ENCODE results near the gene BAIAP2. TPM values are rescaled to one million over a fixed set of nuclear protein-coding genes. Genes with fewer than 3 reads are reported as not detected.

Gene BAIAP2
- total and polyA plus RNA-seq, 10 of the 15 experiments (the other 5 are each of a cell fraction or from before 2014, with no cell fraction given) = 0.15 to 1.2 (median 0.46) TPM; not detected in 2

GRCh38 chr17:80992948-80993624 is 41.9 kb upstream of the BAIAP2 start:
- intact Hi-C loops (cut with micrococcal nuclease; ENCODE audit: unreplicated experiment) = no loop called here
- RAD21 ChIA-PET (ENCODE audit: unreplicated experiment) = no interaction called here
- FAIRE-seq (peak; percentile 35), ATAC-seq (peak; percentile 40), DNase-seq (ENCODE audit: low read depth, low spot score) (no peak)
- no peak for TF ChIP-seq MAX (IDR thresholded peaks at IDR 0.05; ENCODE audit: low read depth, low read length)
- TF ChIP-seq POLR2AphosphoS2 (IDR thresholded peaks at IDR 0.05; ENCODE audit: low read depth, low read length) = no peak
- TF ChIP-seq SP1 (IDR thresholded peaks at IDR 0.05; ENCODE audit: low read depth, low read length) = no peak
- no peak for TF ChIP-seq RB1 (IDR thresholded peaks at IDR 0.05; ENCODE audit: borderline replicate concordance)
- no peak for TF ChIP-seq EGR1 (IDR thresholded peaks at IDR 0.05; ENCODE audit: borderline replicate concordance in 1 of 2, low read depth in 2 of 2, low read length in 2 of 2)
- TF ChIP-seq NR2C1 (IDR thresholded peaks at IDR 0.05) = no peak
- no peaks in the 10 kb centered on the region for H3K27me3 ChIP-seq (replicated peaks in 1 of 2; ENCODE audit: control insufficient read depth in 2 of 2, insufficient read depth in 2 of 2, low read length in 1 of 2)
- SMC1A ChIA-PET (ENCODE audit: uncharacterized antibody, unreplicated experiment) = no interaction called here
- H2AFZ ChIP-seq (ENCODE audit: control insufficient read depth, low read depth, low read length) = no peak overlapping the region
- no peaks in the 10 kb centered on the region for H3K9me3 ChIP-seq (replicated peaks; ENCODE audit: control insufficient read depth, insufficient read depth, low read length)
- peak overlapping the region; percentile 86 for H3K4me2 ChIP-seq (ENCODE audit: control insufficient read depth, insufficient read depth)
- in situ Hi-C loops (cut with MboI) = no loop called here
- CTCF ChIA-PET = interaction anchor here (0.7 to 1.3 kb wide), 2 partner anchors 105 to 128 kb away, joined by 3 read pairs; no protein-coding TSS in a partner anchor
- peak overlapping the region; percentile 25; the same call in 1 of the 2 replicates for H3K27ac ChIP-seq (ENCODE audit: control insufficient read depth, insufficient read depth)
- no peaks in the 10 kb centered on the region for H4K20me1 ChIP-seq (ENCODE audit: control insufficient read depth, insufficient read depth)
- 77% methylated on average over 16 of the region's 18 CpGs for WGBS (ENCODE audit: insufficient coverage, insufficient replicate concordance, low lambda C conversion rate, missing lambda C conversion rate)
- H3K4me3 ChIP-seq = peak overlapping the region; percentile 97
- peaks cover 2 to 5% of the 10 kb centered on the region in 2 experiments; a peak in 3 of 4 replicates for H3K36me3 ChIP-seq (ENCODE audit: control insufficient read depth in 2 of 2, insufficient read depth in 2 of 2, low read length in 1 of 2)
- POLR2A ChIA-PET = no interaction called here
- peaks cover 18% of the 10 kb centered on the region for H3K4me1 ChIP-seq (ENCODE audit: control insufficient read depth, insufficient read depth, low read length)
- H3K9ac ChIP-seq (ENCODE audit: control insufficient read depth, insufficient read depth, low read length) = peak overlapping the region; percentile 89
- H3K79me2 ChIP-seq (ENCODE audit: control insufficient read depth, insufficient read depth, low read length) = peaks cover 15% of the 10 kb centered on the region
- TSS peak; percentile 84 for BruUV-seq (replicated peaks)

- ATAC-seq (no peak), FAIRE-seq (no peak), DNase-seq (ENCODE audit: low read depth, low spot score) (no peak)
- intact Hi-C loops (cut with micrococcal nuclease; ENCODE audit: unreplicated experiment) (no loop called here), in situ Hi-C loops (cut with MboI) (no loop called here)
- peaks cover 13% of the 10 kb centered on the region for H3K4me1 ChIP-seq (ENCODE audit: control insufficient read depth, insufficient read depth, low read length)
- H3K9me3 ChIP-seq (replicated peaks; ENCODE audit: control insufficient read depth, insufficient read depth, low read length) = no peaks in the 10 kb centered on the region
- peaks cover 15% of the 10 kb centered on the region for H3K79me2 ChIP-seq (ENCODE audit: control insufficient read depth, insufficient read depth, low read length)
- no peaks in the 10 kb centered on the region for H4K20me1 ChIP-seq (ENCODE audit: control insufficient read depth, insufficient read depth)
- no peak overlapping the region for H3K9ac ChIP-seq (ENCODE audit: control insufficient read depth, insufficient read depth, low read length)
- H3K27me3 ChIP-seq (replicated peaks in 1 of 2; ENCODE audit: control insufficient read depth in 2 of 2, insufficient read depth in 2 of 2, low read length in 1 of 2) = no peaks in the 10 kb centered on the region
- H3K4me3 ChIP-seq = no peak overlapping the region
- WGBS (ENCODE audit: insufficient coverage, insufficient replicate concordance, low lambda C conversion rate, missing lambda C conversion rate) = 97% methylated on average over 13 of the region's 13 CpGs
- ChIA-PET POLR2A (no interaction called here), SMC1A (ENCODE audit: uncharacterized antibody, unreplicated experiment) (interaction anchor here (0.6 kb wide), 1 partner anchor 12 kb away, joined by 3 read pairs; no protein-coding TSS in a partner anchor), CTCF (no interaction called here), RAD21 (ENCODE audit: unreplicated experiment) (no interaction called here)
- peaks cover 2 to 8% of the 10 kb centered on the region in 2 experiments; a peak in 3 of 4 replicates for H3K36me3 ChIP-seq (ENCODE audit: control insufficient read depth in 2 of 2, insufficient read depth in 2 of 2, low read length in 1 of 2)
- H2AFZ ChIP-seq (ENCODE audit: control insufficient read depth, low read depth, low read length) = no peak overlapping the region
- no TSS peak for BruUV-seq (replicated peaks)
- no peak overlapping the region for H3K4me2 ChIP-seq (ENCODE audit: control insufficient read depth, insufficient read depth)
- no peak overlapping the region for H3K27ac ChIP-seq (ENCODE audit: control insufficient read depth, insufficient read depth)
- no peak for TF ChIP-seq NFXL1 (IDR thresholded peaks at IDR 0.05; ENCODE audit: borderline replicate concordance)
- TF ChIP-seq DPF2 (IDR thresholded peaks at IDR 0.05) = no peak
- TF ChIP-seq CHD4 (IDR thresholded peaks at IDR 0.05) = no peak
- TF ChIP-seq PKNOX1 (IDR thresholded peaks at IDR 0.05) = no peak
- no peak for TF ChIP-seq ASH2L (IDR thresholded peaks at IDR 0.05; ENCODE audit: borderline replicate concordance, low read depth)
- TF ChIP-seq E4F1 (IDR thresholded peaks at IDR 0.05; ENCODE audit: borderline replicate concordance, partially characterized antibody) = no peak
- TF ChIP-seq MYC (IDR thresholded peaks at IDR 0.05; ENCODE audit: insufficient read depth, insufficient read length, insufficient replicate concordance, low read length, severe bottlenecking) = no peak
- TF ChIP-seq EGR1 (IDR thresholded peaks at IDR 0.05; ENCODE audit: borderline replicate concordance in 1 of 2, low read depth in 2 of 2, low read length in 2 of 2) = no peak
Observed at GRCh38 chr17:80995131-80995530, 39.8 kb upstream of the BAIAP2 start.
